NCI-H1092 (cell line): Measurements from ENCODE around the gene INTS4.
"Not testable (repeated sequence)": the region's sequence is repeated elsewhere in the genome, so short reads cannot be mapped to it uniquely, and the experiment has no call there.

Experiments used
- DNase-seq: peaks from one replicate; lab custom pipeline; 2025; lab: John Stamatoyannopoulos, UW

The INTS4 gene

GRCh38 chr11:77878247-77878646, 116.2 kb downstream of the INTS4 start:
- DNase-seq = not testable (repeated sequence)

GRCh38 chr11:77876045-77876444, 118.4 kb downstream of the INTS4 start:
- no peak for DNase-seq

DNA sequence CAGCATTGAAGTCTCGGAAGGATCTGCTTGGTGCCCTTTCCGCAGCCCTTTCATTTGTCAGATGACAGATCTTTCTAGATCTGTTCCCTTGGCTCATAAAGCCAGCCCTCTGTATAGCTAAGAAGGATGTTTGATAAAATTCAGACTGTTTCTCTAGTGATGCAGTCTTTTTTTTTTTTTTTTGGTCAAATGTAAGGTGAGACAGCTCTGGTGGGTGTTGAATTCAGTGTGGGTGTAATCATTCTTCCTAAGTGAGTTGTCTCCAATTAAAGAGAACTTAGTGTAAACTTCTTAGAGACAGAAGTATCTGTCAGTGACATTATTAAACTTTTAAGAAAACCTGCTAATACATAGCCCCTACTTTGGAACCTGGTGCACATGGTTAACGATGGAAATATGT, 120.3 kb downstream of the INTS4 start:
- no peak for DNase-seq

GRCh38 chr11:77873345-77873744, 121.1 kb downstream of the INTS4 start:
- DNase-seq = no peak

DNA sequence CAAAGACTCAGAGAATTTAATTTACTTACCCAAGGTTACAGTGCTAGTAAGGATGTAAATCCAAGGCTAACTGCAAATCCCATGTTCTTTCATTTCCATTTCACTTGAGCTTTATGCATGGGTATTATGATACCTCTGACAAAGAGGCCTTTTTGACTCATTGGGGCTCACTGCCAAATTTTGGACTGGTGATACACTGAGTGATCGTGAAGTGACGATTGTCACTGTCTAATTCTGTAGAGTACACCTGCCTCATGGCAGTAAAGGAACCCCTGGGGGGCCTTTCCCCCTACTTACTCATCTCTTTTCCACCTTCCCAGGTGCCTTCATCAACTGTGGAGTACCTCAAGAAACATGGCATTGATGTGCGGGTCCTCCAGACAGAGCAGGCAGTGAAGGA, 122.6 kb downstream of the INTS4 start:
- no peak for DNase-seq

GRCh38 chr11:77868744-77869143, 125.7 kb downstream of the INTS4 start:
- no peak for DNase-seq

- no peak for DNase-seq
Measured at GRCh38 chr11:77866336-77866735, 128.1 kb downstream of the INTS4 start.

DNA sequence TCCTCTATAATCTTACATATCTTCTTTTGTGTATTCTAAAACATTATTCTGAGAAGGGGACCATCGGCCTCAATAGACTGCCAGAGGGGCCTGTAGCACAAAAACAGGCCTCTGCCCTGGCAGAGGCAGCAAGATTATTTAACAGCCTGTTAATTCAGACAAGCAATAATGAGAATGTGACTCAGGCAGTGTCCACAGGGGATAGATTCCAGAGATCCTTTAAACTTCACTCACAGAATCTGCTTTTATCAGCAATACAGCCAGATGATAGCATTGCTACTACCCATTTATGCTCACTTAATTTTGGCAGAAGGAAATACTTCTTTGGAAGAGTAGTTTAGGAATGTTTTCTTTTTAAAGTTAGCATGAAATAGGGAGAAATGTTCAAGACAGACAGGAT, 128.7 kb downstream of the INTS4 start:
- DNase-seq = no peak

GRCh38 chr11:77861444-77861843, 133.0 kb downstream of the INTS4 start:
- DNase-seq = not testable (repeated sequence)

DNA sequence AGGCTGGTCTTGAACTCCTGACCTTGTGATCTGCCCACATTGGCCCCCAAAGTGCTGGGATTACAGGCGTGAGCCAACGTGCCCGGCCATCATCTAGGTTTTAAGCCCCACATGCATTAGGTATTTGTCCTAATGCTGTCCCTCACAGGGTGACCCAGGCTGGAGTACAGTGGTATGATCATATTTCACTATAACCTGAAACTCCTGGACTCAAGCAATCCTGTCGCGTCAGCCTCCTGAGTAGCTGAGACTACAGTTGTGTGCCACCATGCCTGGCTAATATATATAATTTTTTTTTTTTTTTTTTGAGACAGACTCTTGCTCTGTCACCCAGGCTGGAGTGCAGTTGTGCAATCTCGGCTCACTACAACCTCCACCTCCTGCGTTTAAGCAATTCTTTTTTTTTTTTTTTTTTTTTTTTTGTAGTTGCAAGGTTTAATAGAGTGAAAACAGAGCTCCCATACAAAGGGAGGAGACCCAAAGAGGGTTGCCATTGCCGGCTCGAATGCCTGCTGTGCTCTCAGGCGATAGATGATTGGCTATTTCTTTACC, 136.5 kb downstream of the INTS4 start:
- not testable (repeated sequence) for DNase-seq

DNA sequence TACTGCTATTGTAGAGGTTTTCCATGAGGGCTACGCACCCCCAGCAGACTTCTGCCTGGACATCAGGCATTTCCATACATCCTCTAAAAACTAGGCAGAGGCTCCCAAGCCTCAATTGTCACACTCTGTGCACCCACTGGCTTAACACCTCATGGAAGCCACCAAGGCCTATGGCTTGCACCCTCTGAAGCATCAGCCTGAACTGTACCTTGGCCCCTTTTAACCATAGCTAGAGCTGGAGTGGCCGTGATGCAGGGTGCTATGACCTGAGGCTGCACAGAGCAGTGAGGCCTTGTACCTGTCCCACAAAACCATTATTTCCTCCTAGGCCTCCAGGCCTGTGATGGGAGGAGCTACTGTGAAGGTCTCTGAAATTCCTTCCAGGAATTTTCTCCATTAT, 139.6 kb downstream of the INTS4 start:
- no peak for DNase-seq

GRCh38 chr11:77851503-77851902, 143.0 kb downstream of the INTS4 start:
- no peak for DNase-seq

DNA sequence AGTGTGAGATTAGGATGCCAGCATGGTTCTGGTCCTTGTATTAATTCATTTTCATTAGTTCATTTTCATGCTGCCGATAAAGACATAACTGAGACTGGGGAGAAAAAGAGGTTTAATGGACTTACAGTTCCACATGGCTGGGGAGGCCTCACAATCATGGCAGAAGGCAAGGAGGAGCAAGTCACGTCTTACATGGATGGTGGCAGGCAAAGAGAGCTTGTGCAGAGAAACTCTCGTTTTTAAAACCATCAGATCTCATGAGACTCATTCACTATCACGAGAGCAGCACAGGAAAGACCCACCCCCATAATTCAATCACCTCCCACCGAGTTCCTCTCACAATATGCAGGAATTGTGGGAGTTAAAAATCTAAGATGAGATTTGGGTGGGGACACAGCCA, 150.8 kb downstream of the INTS4 start:
- not testable (repeated sequence) for DNase-seq

GRCh38 chr11:77842441-77843121, 151.9 kb downstream of the INTS4 start:
- DNase-seq = no peak

DNA sequence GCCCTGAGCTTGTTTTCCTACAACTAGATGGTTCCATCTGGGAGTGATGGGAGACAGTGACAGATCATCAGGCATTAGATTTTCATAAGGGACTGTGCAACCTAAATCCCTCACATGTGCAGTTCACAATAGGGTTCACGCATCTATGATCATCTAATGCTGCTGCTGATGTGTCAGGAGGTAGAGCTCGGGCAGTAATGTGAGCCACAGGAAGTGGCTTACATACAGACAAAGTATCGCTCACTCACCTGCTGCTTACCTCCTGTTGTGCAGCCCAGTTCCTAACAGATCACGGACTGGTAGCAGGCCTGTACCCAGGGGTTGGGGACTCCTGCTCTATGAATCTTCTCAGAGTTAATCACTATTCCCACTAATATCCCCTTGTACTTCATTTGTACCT, 161.2 kb downstream of the INTS4 start:
- DNase-seq = no peak

- DNase-seq = no peak
Measured at GRCh38 chr11:77828926-77829325, 165.5 kb downstream of the INTS4 start.
